Neural crest cell (in vitro differentiated cells): ENCODE measurements around the gene SEMA3F. TPM values are rescaled to one million over a fixed set of nuclear protein-coding genes. Genes with fewer than 3 reads are reported as not detected.
A peak's percentile ranks its signal among the peaks of the same experiment; 100 is the strongest.

Experiments used
- DNase-seq: peaks from one replicate; pipeline ENCODE4 v3.0.0; 2021; ENCODE audit warnings: low read depth, mixed read lengths, low spot score
- H3K27ac Mint-ChIP-seq: one replicate; pipeline ENCODE4 v1.8.0; 2021; ENCODE audit warnings: mild to moderate bottlenecking, mixed read lengths; ENCODE audit not compliant: unreplicated experiment
- H3K27me3 Mint-ChIP-seq: 2 replicates; pipeline ENCODE4 v1.8.0; 2021; ENCODE audit warnings: low read depth, mild to moderate bottlenecking, mixed read lengths
- H3K36me3 Mint-ChIP-seq: 2 replicates; pipeline ENCODE4 v1.8.0; 2021; ENCODE audit warnings: low read depth, mild to moderate bottlenecking, mixed read lengths
- H3K4me1 Mint-ChIP-seq: 2 replicates; pipeline ENCODE4 v1.8.0; 2021; ENCODE audit warnings: mixed read lengths
- H3K4me3 Mint-ChIP-seq: one replicate; pipeline ENCODE4 v1.8.0; 2021; ENCODE audit warnings: mild to moderate bottlenecking, mixed read lengths
- H3K9me3 Mint-ChIP-seq: 2 replicates; pipeline ENCODE4 v1.8.0; 2021; ENCODE audit warnings: mixed read lengths
- total RNA-seq: library from RNA; stranded (reverse); gene quantifications from 2 replicates; pipeline ENCODE4 v1.2.1, GENCODE V29; 2021
- TF ChIP-seq, protein P1 (sequence below): fragments of 200-600 bp; sonication (generic); conservative IDR thresholded peaks from 2 replicates; pipeline ENCODE4 v1.5.0; 2021; ENCODE audit warnings: antibody characterized with exemption, mild to moderate bottlenecking

SEMA3F gene
- total RNA-seq, 1 donor from 2014 or later, result 4.2 TPM

GRCh38 chr3:50138266-50139200, 16.6 kb upstream of the SEMA3F start:
- TF ChIP-seq, protein P1, sequence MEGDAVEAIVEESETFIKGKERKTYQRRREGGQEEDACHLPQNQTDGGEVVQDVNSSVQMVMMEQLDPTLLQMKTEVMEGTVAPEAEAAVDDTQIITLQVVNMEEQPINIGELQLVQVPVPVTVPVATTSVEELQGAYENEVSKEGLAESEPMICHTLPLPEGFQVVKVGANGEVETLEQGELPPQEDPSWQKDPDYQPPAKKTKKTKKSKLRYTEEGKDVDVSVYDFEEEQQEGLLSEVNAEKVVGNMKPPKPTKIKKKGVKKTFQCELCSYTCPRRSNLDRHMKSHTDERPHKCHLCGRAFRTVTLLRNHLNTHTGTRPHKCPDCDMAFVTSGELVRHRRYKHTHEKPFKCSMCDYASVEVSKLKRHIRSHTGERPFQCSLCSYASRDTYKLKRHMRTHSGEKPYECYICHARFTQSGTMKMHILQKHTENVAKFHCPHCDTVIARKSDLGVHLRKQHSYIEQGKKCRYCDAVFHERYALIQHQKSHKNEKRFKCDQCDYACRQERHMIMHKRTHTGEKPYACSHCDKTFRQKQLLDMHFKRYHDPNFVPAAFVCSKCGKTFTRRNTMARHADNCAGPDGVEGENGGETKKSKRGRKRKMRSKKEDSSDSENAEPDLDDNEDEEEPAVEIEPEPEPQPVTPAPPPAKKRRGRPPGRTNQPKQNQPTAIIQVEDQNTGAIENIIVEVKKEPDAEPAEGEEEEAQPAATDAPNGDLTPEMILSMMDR, result no peak
- Mint-ChIP-seq H3K27ac (peak overlapping the region; percentile 57), H3K4me3 (no peak overlapping the region), H3K4me1 (peaks cover 19% of the 10 kb centered on the region), H3K27me3 (no peaks in the 10 kb centered on the region), H3K9me3 (no peaks in the 10 kb centered on the region), H3K36me3 (no peaks in the 10 kb centered on the region)
- DNase-seq, result no peak

DNA sequence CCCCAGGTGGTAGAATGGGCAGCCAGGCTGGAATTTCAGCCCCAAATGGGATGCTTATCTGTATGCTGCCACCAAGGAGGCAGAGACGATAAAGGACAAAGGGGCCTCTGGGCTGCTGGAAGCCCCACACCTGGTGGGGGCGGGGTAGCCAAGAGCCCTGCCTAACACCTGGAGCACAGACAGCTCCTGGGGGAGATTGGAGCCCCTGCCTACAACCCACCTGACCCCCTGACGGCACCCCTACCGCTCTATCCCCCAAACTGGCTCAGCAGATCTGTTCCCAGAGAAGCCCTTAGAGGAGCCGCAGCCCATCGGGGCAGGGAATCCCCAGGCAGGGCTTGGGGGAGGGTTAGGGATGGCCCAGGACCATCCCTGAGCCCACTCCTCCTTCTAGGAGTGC, 15.8 kb upstream of the SEMA3F start:
- H3K27ac Mint-ChIP-seq, result no peak overlapping the region
- no peaks in the 10 kb centered on the region for H3K27me3 Mint-ChIP-seq
- DNase-seq, result no peak
- H3K4me1 Mint-ChIP-seq, result peaks cover 19% of the 10 kb centered on the region
- no peaks in the 10 kb centered on the region for H3K36me3 Mint-ChIP-seq
- TF ChIP-seq, protein P1, result no peak
- H3K9me3 Mint-ChIP-seq, result no peaks in the 10 kb centered on the region
- H3K4me3 Mint-ChIP-seq, result no peak overlapping the region

GRCh38 chr3:50139718-50140423, 15.3 kb upstream of the SEMA3F start:
- H3K9me3 Mint-ChIP-seq, result no peaks in the 10 kb centered on the region
- H3K27ac Mint-ChIP-seq, result no peak overlapping the region
- no peaks in the 10 kb centered on the region for H3K27me3 Mint-ChIP-seq
- no peak overlapping the region for H3K4me3 Mint-ChIP-seq
- TF ChIP-seq, protein P1, result no peak
- peaks cover 19% of the 10 kb centered on the region for H3K4me1 Mint-ChIP-seq
- no peaks in the 10 kb centered on the region for H3K36me3 Mint-ChIP-seq
- no peak for DNase-seq

GRCh38 chr3:50140990-50141389, 14.1 kb upstream of the SEMA3F start:
- Mint-ChIP-seq H3K9me3 (no peaks in the 10 kb centered on the region), H3K27ac (no peak overlapping the region), H3K4me1 (peaks cover 19% of the 10 kb centered on the region), H3K36me3 (no peaks in the 10 kb centered on the region), H3K4me3 (no peak overlapping the region), H3K27me3 (no peaks in the 10 kb centered on the region)
- no peak for DNase-seq
- TF ChIP-seq, protein P1, result no peak

DNA sequence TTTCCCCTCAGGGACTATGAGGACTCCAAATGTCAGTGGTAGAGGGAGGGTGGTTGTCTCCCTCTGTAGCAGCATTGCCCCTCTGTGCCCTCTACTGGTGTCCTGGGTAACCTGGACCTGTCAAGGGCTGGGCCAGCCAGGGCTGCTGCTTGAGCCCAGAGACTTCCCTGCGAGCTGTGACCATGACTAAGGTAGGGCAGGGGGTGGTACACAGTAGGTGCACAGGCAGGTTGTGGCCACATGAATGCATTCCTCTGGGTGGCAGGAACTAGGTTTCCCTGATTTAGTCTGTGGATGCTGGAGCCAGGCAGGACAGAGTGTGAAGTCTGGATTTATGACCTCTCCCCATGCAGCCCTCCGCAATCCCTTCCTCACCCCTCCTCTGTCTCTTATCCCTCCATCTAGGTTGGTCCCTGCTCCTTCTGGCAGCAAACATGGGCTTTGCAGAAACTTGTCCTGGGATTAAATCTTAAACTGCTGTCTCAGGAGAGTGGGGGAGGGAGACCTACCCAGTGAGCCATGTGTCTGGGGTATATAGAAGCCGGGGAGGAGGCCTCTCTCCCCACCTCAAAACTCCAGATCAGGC, 8.7 kb upstream of the SEMA3F start:
- no peaks in the 10 kb centered on the region for H3K9me3 Mint-ChIP-seq
- TF ChIP-seq, protein P1, result no peak
- DNase-seq, result no peak
- no peaks in the 10 kb centered on the region for H3K36me3 Mint-ChIP-seq
- peaks cover 9% of the 10 kb centered on the region for H3K4me1 Mint-ChIP-seq
- H3K27me3 Mint-ChIP-seq, result peaks cover 3% of the 10 kb centered on the region
- no peak overlapping the region for H3K4me3 Mint-ChIP-seq
- no peak overlapping the region for H3K27ac Mint-ChIP-seq
